Stomach (tissue), 4 donors: ENCODE measurements around the gene HSPA1A.

ENCODE experiments used
- CTCF ChIP-seq, 7 experiments: fragments of 450-650 bp in 4 of 7; fragments of 200-600 bp in 3 of 7; sonication (generic) in 3 of 7; IDR thresholded peaks; one replicate each; pipeline ENCODE4 v1.5.1; 2016 to 2019; ENCODE audit warnings: antibody characterized with exemption in 7 of 7, control low read depth in 2 of 7, mild to moderate bottlenecking in 1 of 7
- EP300 ChIP-seq: sonication (generic); formaldehyde crosslinking; IDR thresholded peaks from one replicate; pipeline ENCODE4 v1.6.1; 2017; ENCODE audit warnings: antibody characterized with exemption
- POLR2A ChIP-seq, 4 donors: fragments of 450-650 bp; IDR thresholded peaks; one replicate each; pipeline ENCODE4 v1.6.1; 2016; ENCODE audit warnings: antibody characterized with exemption in 4 of 4, control low read depth in 2 of 4, mild to moderate bottlenecking in 1 of 4, moderate library complexity in 1 of 4

GRCh38 chr6:31850765-31851484, 35.6 kb downstream of the HSPA1A start:
- TF ChIP-seq CTCF (IDR thresholded peaks at IDR 0.05) (no peak), POLR2A (IDR thresholded peaks at IDR 0.05) (no peak), EP300 (no peak)
